GM12878 (cell line): ENCODE measurements around the gene GRPEL2. TPM values are rescaled to one million over a fixed set of nuclear protein-coding genes. Genes with fewer than 3 reads are reported as not detected.

ENCODE experiments used
- ATAC-seq: fragments of 200-7000 bp; cut with Tn5 transposase; 3 replicates; pipeline ENCODE4 v1.9.1; 2020; ENCODE audit warnings: mild to moderate bottlenecking, moderate library complexity
- BruUV-seq: library from RNA; stranded (reverse); fragments of 400-500 nt; replicated peaks from 2 replicates; lab custom pipeline; 2021; lab: Mats Ljungman, UMichigan
- CTCF ChIA-PET: fragments of 300-600 bp; sonication (Branson Sonifier 250); formaldehyde crosslinking; extraction: SDS; loops from one replicate; lab custom pipeline; 2021; ENCODE audit warnings: inconsistent platforms; lab: Yijun Ruan, JAX
- POLR2A ChIA-PET: fragments of 350-600 bp; formaldehyde crosslinking; extraction: SDS; loops from one replicate; lab custom pipeline; 2021; ENCODE audit warnings: inconsistent platforms; lab: Charles Lee
- RAD21 ChIA-PET: fragments of 300-600 bp; sonication (Branson Sonifier 250); formaldehyde crosslinking; loops from one replicate; lab custom pipeline; 2023; ENCODE audit warnings: antibody characterized with exemption; ENCODE audit not compliant: unreplicated experiment; lab: Charles Lee
- SMC1A ChIA-PET: fragments of 300-600 bp; sonication (Branson Sonifier 250); formaldehyde crosslinking; loops from one replicate; lab custom pipeline; 2023; ENCODE audit not compliant: unreplicated experiment, uncharacterized antibody; lab: Charles Lee
- DNase-seq: peaks from one replicate; pipeline ENCODE4 v3.0.0-alpha.2; 2011; ENCODE audit warnings: low read depth, low spot score
- FAIRE-seq: peaks from 3 replicates; lab custom pipeline; 2011; peaks lifted over from hg19 to GRCh38; lab: Jason Lieb, UNC
- H2AFZ ChIP-seq: 2 replicates; pipeline ENCODE4 v1.6.0; 2011; ENCODE audit warnings: low read depth, low read length, control low read depth; ENCODE audit not compliant: control insufficient read depth
- H3K27ac ChIP-seq: 2 replicates; pipeline ENCODE4 v1.5.1; 2011; ENCODE audit warnings: control low read depth; ENCODE audit not compliant: control insufficient read depth, insufficient read depth
- H3K27me3 ChIP-seq, 2 experiments: replicated peaks in 1 of 2; 2 replicates each; pipeline versions ENCODE4 v1.6.0 to v1.6.1; 2011; ENCODE audit warnings: low read length in 1 of 2; ENCODE audit not compliant: control insufficient read depth in 2 of 2, insufficient read depth in 2 of 2
- H3K36me3 ChIP-seq, 2 experiments: 2 replicates each; pipeline ENCODE4 v1.5.1; 2011; ENCODE audit warnings: low read length in 1 of 2; ENCODE audit not compliant: control insufficient read depth in 2 of 2, insufficient read depth in 2 of 2
- H3K4me1 ChIP-seq: 2 replicates; pipeline ENCODE4 v1.6.1; 2011; ENCODE audit warnings: mild to moderate bottlenecking, low read length, moderate library complexity, mixed read lengths; ENCODE audit not compliant: control insufficient read depth, insufficient read depth
- H3K4me2 ChIP-seq: 2 replicates; pipeline ENCODE4 v1.6.0; 2011; ENCODE audit warnings: control low read depth; ENCODE audit not compliant: control insufficient read depth, insufficient read depth
- H3K4me3 ChIP-seq: fragments of 200-600 bp; sonication (generic); 2 replicates; pipeline ENCODE4 v1.5.1; 2016
- H3K79me2 ChIP-seq: 2 replicates; pipeline ENCODE4 v1.6.0; 2011; ENCODE audit warnings: low read length; ENCODE audit not compliant: control insufficient read depth, insufficient read depth
- H3K9ac ChIP-seq: 2 replicates; pipeline ENCODE4 v1.8.0; 2011; ENCODE audit warnings: low read length, control low read depth, mixed read lengths; ENCODE audit not compliant: control insufficient read depth, insufficient read depth
- H3K9me3 ChIP-seq: replicated peaks from 3 replicates; pipeline ENCODE4 v1.5.1; 2011; ENCODE audit warnings: mild to moderate bottlenecking, low read length; ENCODE audit not compliant: control insufficient read depth, insufficient read depth
- H4K20me1 ChIP-seq: 2 replicates; pipeline ENCODE4 v1.6.0; 2011; ENCODE audit not compliant: control insufficient read depth, insufficient read depth
- ATF3 ChIP-seq: IDR thresholded peaks from 2 replicates; pipeline ENCODE4 v1.6.1; 2011; ENCODE audit warnings: low read depth, mild to moderate bottlenecking, low read length, moderate library complexity, borderline replicate concordance; ENCODE audit errors: extremely low read depth
- HDAC6 ChIP-seq: fragments of 200-600 bp; sonication (generic); IDR thresholded peaks from one replicate; pipeline ENCODE4 v1.8.0; 2017; ENCODE audit warnings: antibody characterized with exemption; ENCODE audit not compliant: unreplicated experiment
- PML ChIP-seq: IDR thresholded peaks from 2 replicates; pipeline ENCODE4 v1.6.1; 2012; ENCODE audit warnings: low read length, inconsistent platforms
- STAT1 ChIP-seq: fragments of 450-650 bp; conservative IDR thresholded peaks from 2 replicates; pipeline ENCODE4 v1.6.1; 2014; ENCODE audit warnings: antibody characterized with exemption, mild to moderate bottlenecking
- ZZZ3 ChIP-seq: IDR thresholded peaks from 2 replicates; pipeline ENCODE4 v1.6.1; 2011; ENCODE audit warnings: low read depth; ENCODE audit not compliant: control insufficient read depth, insufficient read length
- WGBS: methylation state at CpG from one replicate; pipeline ENCODE4 v1.1.6; 2016; ENCODE audit warnings: low lambda C conversion rate; ENCODE audit not compliant: insufficient replicate concordance, insufficient coverage; ENCODE audit errors: missing lambda C conversion rate; 5-methylcytosine and 5-hydroxymethylcytosine counted together
- in situ Hi-C: fragments of 300-500 bp; cut with MboI; formaldehyde crosslinking; loops from 9 replicates; pipeline ENCODE4 v1.14.3; 2018; ENCODE audit warnings: mixed read lengths
- intact Hi-C: fragments of 100-400 bp; cut with micrococcal nuclease; formaldehyde crosslinking; loops from one replicate; pipeline ENCODE4 v1.14.2; 2022; ENCODE audit not compliant: unreplicated experiment
- polyA plus RNA-seq, 11 experiments: library from polyadenylated mRNA; depleted of rRNA in 4 of 11; unstranded in 6 of 11; stranded (reverse) in 5 of 11; fragments of >200 nt; fragmentation: Nextera tagmentation in 4 of 11; fragmentation: Illumina TruSeq in 1 of 11; extraction: Ambion mirVana in 4 of 11; extraction: Trizol in 1 of 11; gene quantifications; 1 replicate in 1 of 11; 2 replicates in 10 of 11; pipeline versions ENCODE4 v1.2.1 to v1.2.3, GENCODE V29; 2011 to 2016; ENCODE audit warnings: inconsistent platforms in 2 of 11, missing spikeins in 2 of 11, low read depth in 1 of 11
- total RNA-seq, 4 experiments: library from RNA; depleted of rRNA in 3 of 4; stranded (reverse); fragments of >200 nt in 3 of 4; fragmentation: Illumina TruSeq in 1 of 4; extraction: Trizol in 1 of 4; gene quantifications; 2 replicates each; pipeline versions ENCODE4 v1.2.1 to v1.2.3, GENCODE V29; 2013 to 2021
- TF ChIP-seq, protein P1 (sequence below): fragments of 450-650 bp; IDR thresholded peaks from 2 replicates; pipeline ENCODE4 v1.6.1; 2018; ENCODE audit warnings: mild to moderate bottlenecking, low read depth, moderate library complexity; ENCODE audit not compliant: partially characterized antibody

Gene GRPEL2
- total and polyA plus RNA-seq, 10 of the 15 experiments (the other 5 are each of a cell fraction or from before 2014, with no cell fraction given) = 4.4 to 20.2 (median 14.1) TPM

DNA sequence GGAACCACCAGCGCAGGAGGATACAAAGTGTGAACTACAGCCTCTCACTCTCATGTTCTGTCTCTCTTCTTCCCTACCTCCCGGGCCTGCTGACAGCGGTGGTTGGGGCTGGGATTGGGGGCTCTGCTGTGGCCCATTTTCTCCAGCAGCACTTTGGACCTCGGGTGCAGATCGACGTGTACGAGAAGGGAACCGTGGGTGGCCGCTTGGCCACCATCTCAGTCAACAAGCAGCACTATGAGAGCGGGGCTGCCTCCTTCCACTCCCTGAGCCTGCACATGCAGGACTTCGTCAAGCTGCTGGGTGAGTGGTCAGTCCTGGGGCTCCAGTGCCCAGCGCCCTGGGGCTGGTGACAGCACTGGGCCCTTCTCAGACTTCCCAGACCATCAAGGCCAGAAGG, 17.2 kb downstream of the GRPEL2 start:
- CTCF ChIA-PET = interaction anchor here (1.3 kb wide), 1 partner anchor 42 kb away, joined by 4 read pairs; no protein-coding TSS in a partner anchor
- in situ Hi-C loops = no loop called here
- H2AFZ ChIP-seq = no peak overlapping the region

More for the DNA sequence above, 17.2 kb downstream of the GRPEL2 start:
- Histone ChIP-seq H4K20me1 (no peaks in the 10 kb centered on the region), H3K4me1 (peaks cover 9% of the 10 kb centered on the region), H3K27ac (no peak overlapping the region), H3K79me2 (peaks cover 10% of the 10 kb centered on the region), H3K4me2 (no peak overlapping the region), H3K9ac (no peak overlapping the region), H3K27me3 (no peaks in the 10 kb centered on the region), H3K4me3 (no peak overlapping the region), H3K9me3 (no peaks in the 10 kb centered on the region), H3K36me3 (no peaks in the 10 kb centered on the region)
- WGBS = 91% methylated on average over 12 of the region's 12 CpGs
- DNase-seq = no peak
- intact Hi-C loops = no loop called here
- no peak for ATAC-seq
- BruUV-seq = no TSS peak
- POLR2A ChIA-PET = no interaction called here
- no peak for TF ChIP-seq PML
- TF ChIP-seq ZZZ3 = no peak
- TF ChIP-seq ATF3 = no peak
- TF ChIP-seq HDAC6 = no peak
- no peak for TF ChIP-seq STAT1
- TF ChIP-seq, protein P1, sequence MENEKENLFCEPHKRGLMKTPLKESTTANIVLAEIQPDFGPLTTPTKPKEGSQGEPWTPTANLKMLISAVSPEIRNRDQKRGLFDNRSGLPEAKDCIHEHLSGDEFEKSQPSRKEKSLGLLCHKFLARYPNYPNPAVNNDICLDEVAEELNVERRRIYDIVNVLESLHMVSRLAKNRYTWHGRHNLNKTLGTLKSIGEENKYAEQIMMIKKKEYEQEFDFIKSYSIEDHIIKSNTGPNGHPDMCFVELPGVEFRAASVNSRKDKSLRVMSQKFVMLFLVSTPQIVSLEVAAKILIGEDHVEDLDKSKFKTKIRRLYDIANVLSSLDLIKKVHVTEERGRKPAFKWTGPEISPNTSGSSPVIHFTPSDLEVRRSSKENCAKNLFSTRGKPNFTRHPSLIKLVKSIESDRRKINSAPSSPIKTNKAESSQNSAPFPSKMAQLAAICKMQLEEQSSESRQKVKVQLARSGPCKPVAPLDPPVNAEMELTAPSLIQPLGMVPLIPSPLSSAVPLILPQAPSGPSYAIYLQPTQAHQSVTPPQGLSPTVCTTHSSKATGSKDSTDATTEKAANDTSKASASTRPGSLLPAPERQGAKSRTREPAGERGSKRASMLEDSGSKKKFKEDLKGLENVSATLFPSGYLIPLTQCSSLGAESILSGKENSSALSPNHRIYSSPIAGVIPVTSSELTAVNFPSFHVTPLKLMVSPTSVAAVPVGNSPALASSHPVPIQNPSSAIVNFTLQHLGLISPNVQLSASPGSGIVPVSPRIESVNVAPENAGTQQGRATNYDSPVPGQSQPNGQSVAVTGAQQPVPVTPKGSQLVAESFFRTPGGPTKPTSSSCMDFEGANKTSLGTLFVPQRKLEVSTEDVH = no peak
- RAD21 ChIA-PET = no interaction called here
- SMC1A ChIA-PET = no interaction called here
- no peak for FAIRE-seq
